Caki2 (cell line): Measurements from ENCODE around the gene SAAL1. TPM values are rescaled to one million over a fixed set of nuclear protein-coding genes. Genes with fewer than 3 reads are reported as not detected.

Experiments
- DNase-seq: peaks from one replicate; pipeline ENCODE4 v3.0.0-alpha.2; 2015; ENCODE audit warnings: low read depth
- in situ Hi-C: cut with HindIII; loops from 2 replicates; pipeline ENCODE4 v1.10.0; 2016; ENCODE audit warnings: low sequenced_read_pairs, low pct_unique_long_range_greater_than_20kb, mixed read lengths
- total RNA-seq: library from RNA; depleted of rRNA; stranded (reverse); fragments of >200 nt; shearing (Covaris generic); gene quantifications from 2 replicates; pipeline ENCODE4 v1.2.3, GENCODE V29; 2014; ENCODE audit warnings: low replicate concordance

Gene SAAL1
- total RNA-seq, 1 experiment from 2014 or later, result 26.3 TPM

- in situ Hi-C loops, result no loop called here
- no peak for DNase-seq
Measured at GRCh38 chr11:18093959-18094358, 11.9 kb downstream of the SAAL1 start.

GRCh38 chr11:18091731-18092130 lies 14.2 kb downstream of the SAAL1 start:
- in situ Hi-C loops, result no loop called here
- DNase-seq, result no peak

GRCh38 chr11:18088966-18089365 lies 16.9 kb downstream of the SAAL1 start:
- no peak for DNase-seq
- in situ Hi-C loops, result no loop called here

GRCh38 chr11:18088366-18088765 lies 17.5 kb downstream of the SAAL1 start:
- no peak for DNase-seq
- in situ Hi-C loops, result no loop called here

GRCh38 chr11:18081551-18081950 lies 24.3 kb downstream of the SAAL1 start:
- in situ Hi-C loops, result no loop called here
- no peak for DNase-seq

- in situ Hi-C loops, result no loop called here
- no peak for DNase-seq
Measured at GRCh38 chr11:18080451-18080850, 25.4 kb downstream of the SAAL1 start.

- no peak for DNase-seq
- in situ Hi-C loops, result no loop called here
Measured at GRCh38 chr11:18078909-18079308, 27.0 kb downstream of the SAAL1 start.

GRCh38 chr11:18075444-18075843 lies 30.4 kb downstream of the SAAL1 start:
- in situ Hi-C loops, result no loop called here
- DNase-seq, result no peak

GRCh38 chr11:18071098-18071705 lies 34.7 kb downstream of the SAAL1 start:
- in situ Hi-C loops, result no loop called here
- no peak for DNase-seq

GRCh38 chr11:18067372-18067771 lies 38.5 kb downstream of the SAAL1 start:
- DNase-seq, result no peak
- in situ Hi-C loops, result no loop called here

GRCh38 chr11:18066626-18067025 lies 39.3 kb downstream of the SAAL1 start:
- in situ Hi-C loops, result no loop called here
- DNase-seq, result no peak

GRCh38 chr11:18065572-18065971 lies 40.3 kb downstream of the SAAL1 start:
- in situ Hi-C loops, result no loop called here
- no peak for DNase-seq

GRCh38 chr11:18064450-18065054 lies 41.3 kb downstream of the SAAL1 start:
- in situ Hi-C loops, result no loop called here

GRCh38 chr11:18063862-18064434 lies 41.9 kb downstream of the SAAL1 start:
- in situ Hi-C loops, result no loop called here
- no peak for DNase-seq

More at GRCh38 chr11:18064450-18065054, 41.3 kb downstream of the SAAL1 start:
- DNase-seq, result no peak

GRCh38 chr11:18063125-18063524 lies 42.8 kb downstream of the SAAL1 start:
- DNase-seq, result no peak
- in situ Hi-C loops, result no loop called here

- DNase-seq, result no peak
- in situ Hi-C loops, result no loop called here
Measured at GRCh38 chr11:18061351-18061750, 44.5 kb downstream of the SAAL1 start.

GRCh38 chr11:18056561-18057181 lies 49.2 kb downstream of the SAAL1 start:
- in situ Hi-C loops, result no loop called here

GRCh38 chr11:18054511-18055103 lies 51.3 kb downstream of the SAAL1 start:
- in situ Hi-C loops, result no loop called here
- no peak for DNase-seq

More at GRCh38 chr11:18056561-18057181, 49.2 kb downstream of the SAAL1 start:
- DNase-seq, result no peak

- no peak for DNase-seq
- in situ Hi-C loops, result no loop called here
Measured at GRCh38 chr11:18050848-18051247, 55.0 kb downstream of the SAAL1 start.
